DMS79 treated with DMSO at 0.1 percent for 48 hours (cell line): ENCODE results near the gene DYRK1B.
"Not testable (repeated sequence)": the region's sequence is repeated elsewhere in the genome, so short reads cannot be mapped to it uniquely, and the experiment has no call there.

Experiments used
- DNase-seq: peaks from one replicate; lab custom pipeline; 2025; lab: John Stamatoyannopoulos, UW

DYRK1B gene

DNA sequence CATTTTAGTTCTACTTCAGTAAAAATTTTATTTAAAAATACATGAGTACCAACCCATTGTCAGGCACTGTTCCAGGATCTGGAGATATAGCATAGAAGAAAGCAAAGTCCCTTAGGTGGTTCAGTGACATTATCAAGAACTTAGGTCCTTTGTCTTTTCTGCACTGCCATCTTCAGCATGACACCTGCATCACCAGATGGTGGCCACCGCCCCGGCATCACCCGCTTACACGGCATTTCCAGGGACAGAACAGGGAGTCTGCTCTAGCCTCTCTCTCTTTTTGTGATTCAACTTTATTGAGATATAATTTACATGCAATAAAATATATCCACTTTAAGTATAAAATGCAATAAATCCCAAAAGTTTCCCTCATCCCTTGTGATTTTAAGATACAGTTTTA lies 23.5 kb downstream of the DYRK1B start:
- DNase-seq = no peak

DNA sequence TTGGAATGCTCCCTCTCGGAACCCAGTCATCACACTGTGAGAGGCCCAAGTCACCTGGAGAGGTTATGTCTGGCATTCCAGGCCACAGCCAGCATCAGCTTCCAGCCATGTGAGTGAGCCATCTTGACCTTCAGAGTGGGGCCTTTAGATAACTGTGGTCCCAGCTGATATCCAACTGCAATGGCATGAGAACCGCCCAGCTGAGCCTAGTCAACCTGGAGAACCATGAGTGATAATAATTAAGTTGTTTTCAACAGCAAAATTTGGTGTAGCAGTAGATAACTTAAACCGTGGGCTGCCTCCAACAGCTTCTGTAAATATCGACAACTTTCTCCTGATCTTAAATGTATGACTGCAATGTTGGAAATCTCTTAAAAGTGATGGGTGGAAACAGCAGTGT lies 24.6 kb downstream of the DYRK1B start:
- no peak for DNase-seq

DNA sequence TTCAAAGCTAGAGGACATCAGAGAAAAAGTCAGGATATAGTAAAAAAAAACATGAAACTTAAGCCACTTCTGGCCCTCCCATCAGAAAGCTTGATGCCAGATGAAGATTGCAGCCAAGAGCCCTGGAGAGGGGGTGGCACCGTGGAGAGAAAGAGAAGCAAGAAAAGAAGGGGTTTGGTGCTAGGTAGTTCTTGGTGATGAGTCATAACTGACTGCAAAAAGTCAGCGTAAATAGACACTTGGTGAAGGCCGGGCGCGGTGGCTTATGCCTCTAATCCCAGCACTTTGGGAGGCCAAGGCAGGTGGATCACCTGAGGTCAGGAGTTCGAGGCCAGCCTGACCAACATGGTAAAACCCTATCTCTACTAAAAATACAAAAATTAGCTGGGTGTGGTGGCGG lies 25.3 kb downstream of the DYRK1B start:
- not testable (repeated sequence) for DNase-seq

DNA sequence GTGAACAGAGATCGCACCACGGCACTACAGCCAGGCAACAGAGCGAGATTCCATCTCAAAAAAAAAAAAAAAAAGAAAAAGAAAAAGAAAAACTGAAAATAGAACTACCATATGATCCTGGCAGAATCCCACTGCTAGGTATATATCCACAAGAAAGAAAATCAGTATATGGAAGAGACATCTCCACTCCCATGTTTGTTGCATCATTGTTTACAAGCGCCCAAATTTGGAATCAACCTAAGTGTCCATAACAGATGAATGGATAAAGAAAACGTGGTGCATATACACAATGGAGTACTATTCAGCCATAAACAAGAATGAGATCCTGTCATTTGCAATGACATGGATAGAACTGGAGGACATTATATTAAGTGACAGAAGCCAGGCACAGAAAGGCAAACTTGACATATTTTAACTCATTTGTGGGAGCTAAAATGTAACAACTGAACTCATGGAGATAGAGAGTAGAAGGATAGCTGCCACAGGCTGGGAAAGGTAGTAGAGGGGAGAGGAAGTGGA lies 26.1 kb downstream of the DYRK1B start:
- DNase-seq = no peak

DNA sequence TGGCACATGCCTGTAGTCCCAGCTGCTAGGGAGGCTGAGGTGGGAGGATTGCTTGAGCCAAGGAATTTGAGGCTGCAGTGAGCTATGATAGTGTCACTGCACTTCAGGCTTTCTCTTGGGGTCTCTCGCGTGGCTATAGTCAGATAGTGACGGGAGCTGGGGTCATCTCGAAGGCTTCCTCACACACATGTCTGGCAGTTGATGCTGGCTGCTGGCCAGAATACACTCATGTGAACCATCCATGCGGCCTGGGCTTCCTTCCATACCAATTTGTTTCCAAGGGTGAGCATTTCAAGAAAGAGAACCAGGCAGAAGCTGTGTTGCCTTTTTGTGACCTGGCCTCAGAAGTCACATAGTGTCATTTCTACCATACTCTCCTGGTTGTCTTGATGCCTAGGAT lies 28.9 kb downstream of the DYRK1B start:
- no peak for DNase-seq

DNA sequence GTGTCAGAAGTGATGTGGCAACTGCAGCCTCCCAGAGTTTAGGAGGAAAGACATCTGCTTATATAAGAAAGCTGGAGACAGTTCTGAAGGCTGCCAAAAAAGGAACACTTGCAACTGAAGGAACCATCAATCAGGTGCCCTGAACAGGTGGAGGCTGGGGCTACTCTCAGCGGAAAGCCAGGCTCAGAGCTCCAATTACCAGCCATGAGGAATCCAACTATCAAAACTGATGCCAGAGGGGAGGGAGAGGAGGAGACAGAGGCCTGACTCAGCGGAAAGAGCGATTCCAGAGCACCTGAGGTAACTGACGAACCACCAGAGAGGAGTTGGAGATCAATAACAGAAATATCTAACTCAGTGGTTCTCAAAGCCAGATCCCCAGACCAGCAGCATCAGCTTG lies 31.0 kb downstream of the DYRK1B start:
- no peak for DNase-seq

DNA sequence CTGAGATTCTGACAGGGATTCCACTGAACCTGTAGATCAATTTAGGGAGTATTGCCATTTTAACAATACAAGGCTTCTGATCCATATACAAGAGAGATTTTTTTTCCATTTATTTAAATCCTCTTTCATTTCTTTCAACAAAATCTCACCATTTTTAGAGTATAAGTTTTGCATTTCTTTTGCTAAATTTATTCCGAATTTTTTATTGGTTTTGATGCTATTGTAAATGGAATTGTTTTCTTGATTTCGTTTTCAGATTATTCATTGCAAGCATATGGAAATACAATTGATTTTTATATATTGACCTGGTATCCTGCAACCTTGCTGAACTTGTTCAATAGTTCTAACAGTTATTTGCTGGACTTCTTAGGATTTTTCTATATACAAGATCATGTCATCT lies 36.9 kb downstream of the DYRK1B start:
- no peak for DNase-seq

DNA sequence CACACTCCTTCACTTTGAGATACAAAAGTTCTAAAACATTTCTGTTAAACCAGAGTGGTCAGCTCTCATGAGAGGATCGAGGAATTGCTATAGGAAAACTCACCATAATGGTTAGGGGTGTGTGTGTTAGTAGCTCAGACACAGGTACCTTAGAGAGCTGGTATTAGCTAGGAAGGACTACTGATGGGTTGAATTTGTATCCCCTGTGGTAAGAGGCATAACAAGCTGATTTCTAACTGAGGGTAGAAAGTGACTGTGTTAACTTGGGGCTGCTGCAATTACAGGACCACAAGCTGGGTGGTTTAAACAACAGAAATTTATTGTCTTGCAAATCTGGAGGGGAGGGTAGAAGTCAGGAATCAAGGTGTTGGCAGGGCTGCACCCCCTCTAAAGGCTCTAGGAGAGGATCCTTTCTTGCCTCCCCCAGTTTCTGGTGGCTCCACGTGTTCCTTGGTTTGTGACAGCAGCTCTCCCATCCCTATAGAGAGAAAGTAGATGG lies 37.9 kb downstream of the DYRK1B start:
- no peak for DNase-seq

DNA sequence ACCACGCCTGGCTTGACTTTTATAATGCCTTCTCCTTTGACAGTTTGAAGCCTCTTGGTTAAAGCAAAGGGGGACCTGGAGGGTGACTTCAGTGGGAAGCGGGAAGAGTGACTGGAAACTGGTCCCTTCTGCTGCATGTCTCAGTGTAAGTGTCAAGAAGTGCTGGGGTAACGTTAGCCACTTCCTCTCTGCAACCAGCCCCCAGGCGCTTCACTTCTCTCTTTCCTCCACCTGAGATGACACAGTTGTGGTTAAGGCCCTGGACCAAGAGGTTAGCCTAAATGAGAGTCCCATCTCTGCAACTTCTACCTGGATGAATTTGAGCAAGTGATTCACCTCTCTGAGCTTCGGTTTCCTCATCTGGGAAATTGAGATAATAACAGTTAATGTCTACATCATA lies 39.0 kb downstream of the DYRK1B start:
- DNase-seq = no peak

DNA sequence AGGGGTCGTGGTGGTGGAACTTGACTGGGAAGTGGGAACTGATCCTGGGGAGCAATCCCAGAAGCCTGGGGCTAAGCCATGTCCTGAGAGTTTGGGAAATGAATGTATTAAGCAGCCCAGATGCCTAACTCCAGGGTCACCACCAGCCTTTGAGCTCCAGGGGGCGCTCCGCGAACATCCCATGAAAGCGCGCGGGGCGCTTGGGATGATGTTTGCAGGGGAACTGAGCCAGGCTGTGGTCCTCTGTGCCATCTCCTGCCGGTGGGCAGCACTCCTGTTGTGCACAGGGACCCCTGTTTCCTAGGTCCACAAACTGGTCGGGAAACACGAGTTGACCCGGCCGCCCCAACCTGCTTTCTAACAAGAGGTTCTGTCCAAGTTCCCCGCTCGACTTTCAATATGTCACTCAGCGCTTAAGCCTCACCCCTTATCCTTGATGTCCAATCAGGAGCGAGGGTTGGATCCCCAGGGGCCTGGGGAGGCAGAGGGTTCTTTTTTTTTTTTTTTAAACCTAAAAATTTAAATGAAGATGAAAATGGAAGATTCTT lies 40.9 kb downstream of the DYRK1B start:
- DNase-seq = peak; percentile 25

DNA sequence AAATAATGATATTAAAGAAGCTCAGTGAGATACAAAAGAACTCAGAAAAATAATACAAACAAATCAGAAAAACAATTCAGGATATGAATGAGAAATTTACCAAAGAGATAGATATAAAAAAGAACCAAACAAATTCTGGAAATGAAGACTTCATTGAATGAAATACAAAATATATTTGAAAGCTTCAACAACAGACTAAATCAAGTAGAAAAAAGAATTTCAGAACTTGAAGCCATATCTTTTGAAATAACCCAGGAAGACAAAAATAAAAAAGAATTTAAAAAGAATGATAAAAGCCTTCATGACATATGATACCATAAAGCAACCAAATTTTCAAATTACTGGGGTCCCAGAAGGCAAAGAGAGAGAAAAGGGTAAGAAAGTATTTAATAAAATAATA lies 45.7 kb downstream of the DYRK1B start:
- DNase-seq = no peak

DNA sequence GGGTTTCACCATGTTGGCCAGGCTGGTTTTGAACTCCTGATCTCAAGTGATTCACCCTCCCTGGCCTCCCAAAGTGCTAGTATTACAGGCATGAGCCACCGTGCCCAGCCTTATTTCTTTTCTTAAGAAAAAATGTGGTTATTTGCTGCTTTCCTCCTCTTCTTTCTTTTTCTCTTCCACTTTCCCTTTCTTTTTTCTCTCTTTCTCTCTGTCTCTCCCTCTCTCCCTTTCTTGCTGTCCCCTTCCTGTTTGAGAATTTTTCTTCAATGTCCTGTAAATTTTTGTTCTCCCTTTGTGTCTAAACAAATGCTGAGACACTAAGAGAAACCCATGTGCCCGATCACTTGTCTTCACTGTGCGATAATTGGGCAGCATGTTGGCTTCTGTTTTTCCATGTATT lies 53.1 kb downstream of the DYRK1B start:
- DNase-seq = no peak

DNA sequence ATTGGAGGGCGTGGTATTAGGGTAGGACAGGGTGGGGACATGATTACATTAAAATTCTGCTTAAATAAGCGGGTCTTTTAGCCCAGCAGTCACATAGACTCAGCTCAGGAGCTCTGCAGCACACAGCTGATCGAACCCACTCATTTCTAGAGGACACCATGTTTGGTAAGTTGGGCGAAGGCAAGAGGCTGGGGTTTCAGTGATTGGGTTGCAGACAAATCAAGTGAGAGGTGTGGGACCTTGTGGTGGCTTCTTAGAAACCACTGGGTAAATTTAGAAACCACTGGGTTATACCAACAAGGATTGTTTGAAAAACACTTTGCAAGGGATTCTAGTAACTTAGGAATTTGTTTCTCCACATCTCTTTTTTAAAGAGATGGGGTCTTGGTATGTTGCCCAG lies 55.2 kb downstream of the DYRK1B start, which contains the start of gene LEUTX:
Gene LEUTX (plus strand): TSS at position 92 of the 400 bp plus-strand sequence. CDS start 67 bp downstream, at position 159.
- DNase-seq = no peak
